NCI-H1105 treated with DMSO at 0.1 percent for 48 hours (cell line): ENCODE measurements around the gene NEU2.
"Not testable (repeated sequence)": the region's sequence is repeated elsewhere in the genome, so short reads cannot be mapped to it uniquely, and the experiment has no call there.

Experiments
- DNase-seq: peaks from one replicate; lab custom pipeline; 2025; lab: John Stamatoyannopoulos, UW

Gene NEU2

DNA sequence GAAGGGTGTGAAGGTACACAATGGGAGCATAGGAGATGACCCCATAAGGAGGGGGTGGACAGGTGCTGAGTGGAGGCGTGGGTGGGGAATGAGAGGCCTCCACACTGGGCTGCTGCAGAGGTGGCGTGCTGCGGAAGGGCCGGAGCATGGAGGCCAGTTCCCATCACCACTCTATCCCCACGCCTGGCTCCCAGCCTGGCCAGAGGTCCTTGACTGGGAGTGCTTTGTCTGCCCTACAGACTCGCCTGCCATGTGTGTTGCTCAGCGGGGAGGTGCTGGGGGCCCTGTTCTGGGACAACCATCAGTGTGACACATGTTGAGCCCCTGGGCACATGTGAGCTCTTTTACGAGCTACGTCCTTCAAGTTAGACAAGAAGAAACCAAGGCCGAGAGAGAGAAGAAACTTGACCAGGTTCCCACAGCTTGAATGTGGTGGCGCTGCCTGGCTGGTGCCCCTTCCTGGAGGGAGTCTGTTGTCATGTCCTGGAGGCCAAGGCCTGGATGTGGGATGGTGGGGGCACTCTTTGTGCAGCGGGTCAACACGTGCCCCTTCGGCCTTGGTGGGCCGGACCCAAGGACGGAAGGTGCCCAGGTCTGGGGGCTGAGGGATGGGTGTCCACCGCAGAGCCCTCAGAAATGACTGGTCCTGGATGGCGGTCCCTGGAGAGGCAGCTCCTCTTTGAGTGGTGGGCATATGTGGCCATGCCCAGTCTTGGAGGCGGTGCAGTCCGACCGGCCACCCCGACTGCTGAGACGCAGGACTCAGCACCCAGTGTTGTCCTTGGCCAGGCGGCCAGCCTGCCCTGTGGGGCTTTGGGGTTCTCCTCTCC is 26.5 kb downstream of the NEU2 start:
- DNase-seq, result no peak

DNA sequence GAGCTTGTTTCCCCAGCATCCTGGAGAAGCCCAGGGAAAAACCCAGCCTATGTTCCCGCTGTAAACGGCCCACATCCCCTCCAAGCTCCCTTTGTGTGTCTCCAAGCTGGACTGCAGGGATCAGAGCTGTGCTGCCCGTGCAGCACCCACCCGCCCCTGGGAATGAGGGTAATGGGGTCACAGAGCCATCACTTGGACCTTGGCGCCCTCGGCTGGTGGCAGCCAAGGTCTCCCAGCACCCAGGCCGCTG is 27.0 kb downstream of the NEU2 start:
- DNase-seq, result no peak

DNA sequence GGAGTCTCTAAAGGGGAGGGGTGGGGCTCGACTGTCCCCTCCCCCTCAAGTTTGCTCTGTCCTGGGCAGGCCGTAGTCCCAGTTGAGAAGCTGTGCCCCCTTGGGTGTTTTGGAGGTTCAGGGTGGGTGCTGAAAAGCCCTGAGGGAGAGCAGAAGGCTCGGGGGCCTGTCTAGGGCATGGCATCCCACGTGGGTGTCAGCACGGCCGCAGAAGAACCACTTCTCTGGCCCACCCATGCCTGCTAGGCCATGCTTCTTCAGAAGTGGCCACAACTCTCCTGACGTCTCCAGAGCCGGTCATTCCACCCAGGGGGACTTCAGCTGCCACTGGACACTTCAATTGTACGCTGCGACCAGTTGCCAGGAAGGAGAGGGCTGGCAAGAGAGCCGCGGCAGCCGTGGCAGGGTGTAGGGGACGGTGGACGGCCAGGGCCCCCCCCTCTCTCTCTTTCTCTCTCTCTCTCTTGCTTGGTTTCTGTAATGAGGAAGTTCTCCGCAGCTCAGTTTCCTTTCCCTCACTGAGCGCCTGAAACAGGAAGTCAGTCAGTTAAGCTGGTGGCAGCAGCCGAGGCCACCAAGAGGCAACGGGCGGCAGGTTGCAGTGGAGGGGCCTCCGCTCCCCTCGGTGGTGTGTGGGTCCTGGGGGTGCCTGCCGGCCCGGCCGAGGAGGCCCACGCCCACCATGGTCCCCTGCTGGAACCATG is 27.5 kb downstream of the NEU2 start, which contains the start of gene INPP5D:
INPP5D (plus strand) TSS at position 546 of the 704 bp plus-strand sequence; CDS start at position 683, 137 bp downstream.
- no peak for DNase-seq

DNA sequence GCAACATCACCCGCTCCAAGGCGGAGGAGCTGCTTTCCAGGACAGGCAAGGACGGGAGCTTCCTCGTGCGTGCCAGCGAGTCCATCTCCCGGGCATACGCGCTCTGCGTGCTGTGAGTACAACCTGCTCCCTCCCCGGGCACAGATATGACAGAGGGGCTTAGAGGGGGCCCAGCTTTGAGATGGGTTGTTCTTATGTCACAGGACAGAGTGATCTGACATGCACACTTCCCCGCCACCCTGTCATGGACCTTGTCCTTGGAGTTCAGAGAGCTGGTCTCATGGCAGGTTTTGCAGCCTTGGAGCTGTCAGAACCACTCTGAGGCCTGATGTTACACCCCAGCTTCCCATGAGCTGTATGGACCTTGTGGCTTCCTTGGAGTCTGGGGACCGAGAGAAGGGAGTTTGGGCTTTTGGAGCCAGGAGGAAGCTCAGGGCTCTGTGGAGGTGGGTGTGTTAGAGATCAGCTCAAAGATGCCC is 28.1 kb downstream of the NEU2 start:
- DNase-seq, result no peak

DNA sequence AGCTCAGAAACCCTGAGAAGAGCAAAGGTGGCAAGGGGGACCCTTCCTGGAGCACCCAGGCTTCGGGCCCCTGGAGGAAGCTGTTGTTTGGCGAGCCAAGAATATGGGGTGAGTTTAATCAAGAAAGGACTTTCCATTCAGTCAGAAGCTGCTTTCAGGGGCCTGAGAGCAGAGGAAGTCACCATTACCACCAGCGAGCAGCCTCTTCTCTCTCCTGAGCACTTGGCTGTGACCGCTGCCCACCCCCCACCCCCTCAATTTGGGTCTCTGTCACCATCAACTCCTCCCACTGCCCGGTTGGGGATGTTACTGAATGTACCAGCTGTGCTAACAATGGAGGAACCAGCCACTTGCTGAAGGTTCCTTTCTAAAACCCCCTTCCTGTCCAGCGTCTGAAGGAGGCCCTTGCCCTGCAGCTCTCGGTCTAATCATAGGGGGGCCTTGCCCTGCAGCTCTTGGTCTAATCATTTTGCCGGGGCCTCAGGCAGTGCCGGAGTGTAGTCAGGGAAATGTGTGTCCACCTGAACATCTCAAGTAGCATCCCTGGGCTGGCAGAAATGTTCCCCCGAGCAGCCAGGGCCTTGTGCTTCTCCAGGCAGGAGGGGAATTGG is 28.6 kb downstream of the NEU2 start:
- no peak for DNase-seq

DNA sequence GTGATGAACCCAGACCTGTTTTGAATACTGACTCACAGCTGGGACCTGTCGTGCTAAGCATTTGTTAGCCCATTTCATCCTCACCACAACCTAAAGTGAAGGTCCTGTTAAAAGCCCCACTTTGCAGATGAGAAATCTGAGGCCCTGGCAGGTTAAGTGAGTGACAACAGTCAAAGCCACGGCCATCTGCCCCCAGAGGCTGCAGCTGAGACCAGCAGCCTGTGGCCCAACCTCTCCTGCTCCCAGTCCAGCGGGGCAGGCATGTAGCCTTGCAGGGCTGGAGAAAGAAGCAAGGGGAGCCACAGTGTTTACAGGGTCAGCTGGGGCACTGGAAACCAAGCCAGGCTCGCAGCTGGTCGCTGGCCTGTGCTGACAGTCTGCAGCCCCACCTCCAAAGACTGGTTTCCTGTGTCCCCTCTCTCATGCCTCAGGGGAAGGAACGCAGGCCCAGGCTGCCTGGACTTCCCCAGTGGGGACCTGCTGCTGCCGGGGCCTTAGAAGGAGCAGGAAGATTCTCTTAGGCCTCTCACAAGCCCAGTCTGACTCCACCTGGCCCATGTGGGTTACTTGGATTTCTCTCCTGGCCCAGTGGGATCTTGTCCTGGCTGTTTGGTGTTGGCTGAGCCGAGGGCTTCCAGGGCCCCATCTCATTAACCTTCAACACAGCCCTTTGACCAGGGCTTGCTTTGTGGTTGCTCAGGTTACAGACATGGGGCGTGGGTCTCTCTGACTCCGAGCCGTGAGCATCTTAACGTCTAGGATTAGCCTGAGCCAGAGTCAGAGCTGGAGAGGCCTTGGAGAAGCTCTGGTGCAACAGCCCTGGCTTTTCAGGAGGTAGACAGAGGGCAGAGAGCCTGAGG is 29.3 kb downstream of the NEU2 start:
- no peak for DNase-seq

DNA sequence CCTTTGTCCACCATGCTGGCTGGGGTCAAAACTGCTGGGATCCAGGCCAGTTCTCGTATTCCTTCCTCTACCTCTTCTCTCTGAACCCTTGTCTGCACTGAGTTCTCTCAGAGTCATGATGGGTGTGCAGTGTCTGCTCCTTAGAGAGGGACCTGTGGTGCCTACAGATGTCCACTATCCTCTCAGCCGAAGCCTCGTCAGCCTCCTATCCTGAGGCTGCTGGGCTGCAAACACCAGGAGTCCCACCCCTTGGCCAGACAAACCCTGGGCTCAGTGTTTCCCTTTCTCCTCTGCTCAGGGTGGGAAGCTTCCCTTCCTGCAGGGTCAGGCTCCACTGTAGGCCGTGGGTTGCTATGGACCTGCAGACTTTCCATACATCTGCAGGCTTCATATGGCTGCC is 30.0 kb downstream of the NEU2 start:
- no peak for DNase-seq

DNA sequence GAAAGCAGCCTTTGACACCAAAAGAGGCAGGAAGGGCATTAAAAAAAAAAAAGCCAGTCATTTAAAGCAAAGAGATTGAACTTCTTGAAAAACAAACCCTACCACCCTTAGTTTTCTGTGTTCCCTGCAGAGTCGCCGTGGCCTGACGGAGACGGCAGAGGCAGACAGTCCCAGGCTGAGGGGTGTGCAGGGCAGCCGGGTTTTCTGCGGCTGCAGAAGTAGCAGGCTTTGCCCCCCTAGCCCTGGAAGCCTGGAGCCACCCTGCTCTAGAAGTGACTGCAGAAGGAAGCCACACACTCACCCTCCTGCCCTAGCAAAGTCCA is 30.4 kb downstream of the NEU2 start:
- DNase-seq, result no peak

DNA sequence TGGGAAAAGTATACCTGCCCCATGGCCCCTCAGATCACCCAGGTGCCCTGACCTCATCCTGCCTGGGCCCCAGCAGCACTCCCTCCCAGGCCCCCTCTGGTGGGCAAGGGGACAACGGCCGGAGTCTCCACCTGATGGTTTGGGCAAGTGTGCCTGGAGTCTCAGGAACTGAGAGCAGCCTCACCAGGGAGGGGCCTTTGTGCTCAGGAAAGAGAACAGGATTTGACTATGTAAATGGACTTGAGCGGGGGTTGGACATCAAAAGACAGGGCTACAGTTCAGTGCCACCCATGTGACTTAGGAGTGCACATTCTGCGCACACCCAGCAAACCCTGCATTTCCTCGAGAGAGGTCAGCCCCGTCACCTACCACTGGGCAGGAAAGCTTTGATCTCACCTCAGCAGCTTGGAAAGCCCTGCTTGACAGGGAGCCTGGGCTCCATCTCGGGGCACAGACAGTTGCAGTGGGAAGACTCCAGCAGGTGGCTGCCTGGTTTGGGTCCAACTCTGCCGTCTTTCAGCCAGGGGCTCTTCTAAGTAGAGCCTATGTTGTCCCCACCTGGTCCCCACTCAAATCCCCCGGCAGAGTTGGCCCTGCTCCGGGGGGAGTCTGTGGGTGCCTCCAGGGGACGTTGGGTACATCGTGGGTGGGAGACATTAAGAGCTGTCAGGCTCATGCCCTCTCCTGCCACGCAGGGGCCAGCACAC is 30.9 kb downstream of the NEU2 start:
- no peak for DNase-seq

DNA sequence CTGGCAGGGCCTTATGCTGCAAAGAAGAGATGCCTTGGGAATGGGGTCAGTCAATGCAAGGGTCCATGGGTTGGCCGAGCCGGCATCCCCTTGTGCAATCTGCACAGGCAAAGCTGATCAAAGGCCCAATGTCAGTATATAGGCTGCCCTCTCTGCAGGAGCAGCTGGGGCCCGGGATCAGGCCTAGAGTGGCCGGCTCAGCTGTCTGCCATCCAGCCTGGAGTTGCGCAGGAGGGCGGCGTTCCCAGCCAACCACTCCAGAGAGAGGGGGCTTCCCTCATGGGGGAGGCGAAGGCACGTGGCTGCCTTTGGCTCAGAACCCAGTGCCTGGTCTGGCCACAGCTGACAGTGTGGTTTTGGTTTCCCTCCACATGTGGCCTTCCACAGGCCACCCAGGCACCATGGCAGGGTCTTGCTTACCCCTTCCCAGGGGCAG is 31.5 kb downstream of the NEU2 start:
- DNase-seq, result no peak

DNA sequence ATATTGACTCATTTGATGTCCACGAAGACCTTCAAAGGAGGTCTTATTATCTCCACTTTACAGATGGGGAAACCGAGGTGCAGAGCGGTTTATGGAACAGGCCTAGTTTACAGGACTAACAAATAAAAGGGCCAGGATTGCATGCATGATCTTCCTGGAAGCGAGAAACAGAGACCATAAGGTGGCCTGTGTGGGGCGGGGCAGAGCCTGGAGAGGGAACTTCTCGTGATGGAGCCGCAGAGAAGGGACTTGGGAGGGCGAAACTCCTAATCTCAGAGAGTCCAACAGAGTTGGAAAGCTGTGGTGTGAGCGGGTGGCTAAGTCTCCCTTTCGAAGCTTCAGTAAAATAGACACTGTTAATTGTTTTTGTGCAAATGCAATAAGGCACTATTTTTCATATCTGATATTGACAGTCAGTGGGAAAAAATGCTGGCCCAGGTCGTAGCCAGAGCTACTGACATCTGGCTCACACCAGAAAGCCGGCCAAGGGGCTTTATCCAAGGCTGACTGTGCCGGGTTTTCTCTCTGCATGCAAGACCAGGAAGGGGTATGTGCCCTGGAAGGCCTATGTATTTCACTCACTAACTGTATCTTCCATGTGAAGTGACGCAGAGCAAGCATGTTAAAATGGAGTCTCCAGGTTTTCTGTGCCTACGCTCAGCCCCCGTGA is 32.2 kb downstream of the NEU2 start:
- DNase-seq, result no peak

DNA sequence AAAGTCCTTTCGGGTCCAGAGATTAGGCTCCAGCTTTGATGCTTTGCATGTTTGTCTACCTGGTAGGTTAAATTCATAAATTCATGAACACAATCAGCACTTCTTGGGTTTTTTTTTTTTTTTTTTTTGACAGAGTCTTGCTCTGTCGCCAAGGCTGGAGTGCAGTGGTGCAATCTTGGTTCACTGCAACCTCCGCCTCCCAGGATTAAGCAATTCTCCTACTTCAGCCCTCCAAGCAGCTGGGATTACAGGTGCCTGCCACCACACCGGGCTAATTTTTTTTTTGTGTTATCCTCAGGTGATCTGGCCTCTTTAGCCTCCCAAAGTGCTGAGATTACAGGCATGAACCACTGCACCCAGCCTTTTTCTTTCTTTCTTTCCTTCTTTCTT is 32.7 kb downstream of the NEU2 start:
- DNase-seq, result not testable (repeated sequence)

DNA sequence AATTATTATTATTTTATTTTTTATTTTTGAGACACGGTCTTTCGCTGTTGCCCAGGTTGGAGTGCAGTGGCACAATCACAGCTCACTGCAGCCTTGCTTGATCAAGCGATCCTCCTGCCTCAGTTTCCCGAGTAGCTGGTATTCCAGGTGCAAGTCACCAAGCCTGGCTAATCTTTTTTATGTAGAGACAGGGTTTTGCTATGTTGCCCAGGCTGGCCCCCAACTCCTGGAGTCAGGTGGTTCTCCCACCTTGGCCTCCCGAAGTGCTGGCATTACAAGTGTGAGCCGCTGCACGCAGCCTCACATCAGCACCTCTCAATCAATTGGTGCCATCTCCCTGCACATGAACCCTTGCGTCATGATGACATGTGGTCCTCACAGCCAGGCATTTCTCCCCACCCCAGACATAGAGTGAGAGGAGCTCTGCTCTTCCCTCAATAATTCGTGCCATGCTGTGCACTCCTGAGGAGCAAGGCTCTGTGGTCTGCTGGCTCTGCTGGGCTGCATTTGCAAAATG is 33.5 kb downstream of the NEU2 start:
- no peak for DNase-seq

DNA sequence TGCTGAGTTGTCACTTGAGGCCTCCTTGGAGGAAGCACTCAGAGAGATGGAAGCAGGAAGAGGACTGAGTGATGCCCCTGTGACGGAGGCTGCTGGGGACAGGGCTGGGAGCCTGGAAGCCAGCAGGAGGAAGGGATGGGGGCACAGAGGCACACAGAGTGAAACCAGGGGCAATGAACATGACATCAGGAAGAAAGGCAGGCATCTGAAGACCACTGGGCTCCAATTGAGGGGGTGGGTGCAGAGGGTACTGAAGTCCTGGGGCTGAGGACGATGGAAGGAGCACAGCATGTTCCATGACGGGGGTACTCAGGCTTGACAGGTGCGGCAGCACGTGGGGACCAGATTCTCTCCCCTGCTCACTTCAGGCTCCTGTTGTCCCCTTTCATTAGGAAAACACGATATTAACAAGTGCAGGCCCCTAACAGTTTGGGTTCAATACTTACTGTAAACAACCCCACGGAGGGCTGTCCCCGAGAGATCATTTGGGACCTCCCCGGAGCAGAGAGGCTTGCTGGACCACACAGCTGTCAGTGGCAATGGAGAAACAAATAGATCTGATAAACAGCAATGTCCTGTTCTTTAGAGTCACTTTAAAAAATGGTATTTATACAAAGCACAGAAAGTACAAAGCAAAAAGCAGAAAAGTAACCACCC is 36.4 kb downstream of the NEU2 start:
- DNase-seq, result no peak

DNA sequence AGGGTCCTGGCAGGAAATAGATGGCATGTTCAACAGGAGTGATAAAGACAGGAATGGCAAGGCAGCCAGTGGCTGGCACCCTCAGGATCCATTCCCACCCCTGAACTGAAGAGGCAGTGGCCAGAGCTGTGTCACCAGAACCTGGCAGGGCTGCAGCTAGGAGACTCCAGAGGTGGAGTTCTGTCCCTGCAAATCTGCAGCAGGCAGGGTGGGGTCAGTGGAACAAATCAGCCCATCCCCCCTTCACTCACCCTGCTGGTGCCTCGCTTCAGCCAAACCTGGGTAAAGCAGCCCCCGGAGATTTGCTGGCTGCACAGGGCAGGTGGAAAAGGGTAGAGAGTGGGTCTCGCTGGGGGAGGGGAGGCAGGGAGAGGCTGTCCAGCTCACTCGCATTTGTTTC is 40.4 kb downstream of the NEU2 start:
- DNase-seq, result no peak

DNA sequence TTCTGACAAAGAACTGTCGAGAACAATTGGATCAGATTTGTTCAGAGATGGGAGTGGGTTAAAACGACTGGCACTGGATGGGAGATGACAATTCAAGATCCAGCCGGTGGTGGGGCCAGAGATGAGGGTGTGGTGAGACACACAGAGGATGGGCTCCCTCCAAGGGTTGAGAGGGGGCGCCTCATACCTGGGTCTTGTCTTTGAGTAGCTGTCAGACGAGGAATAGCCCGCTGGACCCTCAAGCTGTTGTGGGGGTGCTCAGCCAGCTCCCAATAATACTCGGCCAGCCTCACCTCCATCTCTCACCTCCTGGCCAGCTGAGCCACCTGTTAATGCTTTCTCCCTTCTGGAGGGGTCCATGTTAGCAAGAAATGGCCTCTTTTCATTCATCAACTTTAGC is 41.6 kb downstream of the NEU2 start:
- no peak for DNase-seq

DNA sequence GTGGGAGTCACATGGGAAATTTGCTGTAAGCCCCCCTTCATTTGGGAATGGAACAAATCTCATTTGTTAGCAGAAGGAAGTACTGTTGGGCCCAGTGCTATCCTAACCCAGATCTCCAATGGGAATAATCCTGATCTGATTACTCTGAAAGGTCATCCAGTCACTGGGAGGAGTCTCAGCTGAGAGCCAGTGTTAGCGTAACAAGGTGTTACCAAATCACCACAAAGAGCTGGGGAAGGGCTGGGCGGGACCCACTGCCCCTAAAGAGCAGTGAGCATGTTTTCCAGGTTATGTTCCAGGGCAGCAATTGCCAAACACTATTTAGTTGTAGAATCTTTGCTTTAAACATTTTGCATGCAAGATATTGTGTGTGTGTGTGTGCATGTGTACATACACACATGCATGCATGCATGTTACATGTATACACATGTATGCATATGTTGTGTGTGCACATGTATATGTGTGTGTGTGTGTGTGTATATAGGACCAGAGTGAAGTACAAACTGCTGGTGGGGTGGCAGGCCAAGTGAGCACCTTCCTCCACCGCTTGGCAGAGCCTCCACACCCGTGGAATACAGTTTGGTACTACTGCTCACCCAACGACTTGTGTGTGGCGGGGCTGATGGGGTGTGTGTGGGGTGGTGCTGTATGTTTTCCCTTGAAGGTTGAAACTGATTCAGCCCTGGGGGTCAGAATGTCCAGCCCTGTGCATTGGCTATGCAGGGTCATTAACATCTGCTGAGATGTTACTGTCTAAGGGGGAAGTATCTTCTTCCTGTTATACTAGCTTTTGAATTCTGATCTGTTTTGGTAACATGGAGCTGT is 42.9 kb downstream of the NEU2 start:
- no peak for DNase-seq

DNA sequence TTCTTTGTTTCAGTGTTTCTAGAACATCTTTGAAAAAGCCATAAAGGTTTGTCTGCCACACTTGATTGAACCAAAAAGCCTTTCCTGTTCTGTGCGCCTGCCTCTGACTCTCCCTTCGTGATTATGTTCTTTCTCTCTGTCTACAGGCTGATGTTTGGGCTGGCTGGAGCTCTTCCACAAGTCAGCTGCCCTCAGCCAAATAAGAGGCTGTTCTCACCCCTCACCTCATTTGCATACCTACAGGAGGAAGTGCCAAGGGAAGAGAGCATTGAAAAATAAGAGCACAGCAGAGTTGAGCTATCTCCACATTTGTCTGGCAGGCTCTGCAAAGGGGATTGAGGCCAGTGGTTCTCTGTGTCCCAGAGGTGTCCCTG is 43.5 kb downstream of the NEU2 start:
- DNase-seq, result no peak

DNA sequence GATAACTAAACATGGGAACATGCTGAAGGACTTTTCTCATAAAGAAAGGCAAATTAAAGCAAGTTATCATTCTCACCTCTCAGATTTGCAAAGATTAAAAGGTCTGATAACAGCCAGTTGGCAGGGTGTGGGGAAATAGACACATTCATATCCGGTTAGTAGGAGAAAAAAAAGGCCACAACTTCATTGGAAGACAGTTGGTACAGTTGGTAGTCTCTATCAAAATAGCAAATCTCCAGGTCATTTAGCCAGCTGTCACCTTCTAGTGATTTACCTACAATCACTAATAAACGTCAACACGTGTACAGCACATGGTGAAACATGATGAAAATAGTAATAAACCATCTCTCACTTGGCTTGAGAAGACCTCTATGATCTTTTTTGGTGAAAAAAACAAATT is 44.3 kb downstream of the NEU2 start:
- DNase-seq, result no peak

DNA sequence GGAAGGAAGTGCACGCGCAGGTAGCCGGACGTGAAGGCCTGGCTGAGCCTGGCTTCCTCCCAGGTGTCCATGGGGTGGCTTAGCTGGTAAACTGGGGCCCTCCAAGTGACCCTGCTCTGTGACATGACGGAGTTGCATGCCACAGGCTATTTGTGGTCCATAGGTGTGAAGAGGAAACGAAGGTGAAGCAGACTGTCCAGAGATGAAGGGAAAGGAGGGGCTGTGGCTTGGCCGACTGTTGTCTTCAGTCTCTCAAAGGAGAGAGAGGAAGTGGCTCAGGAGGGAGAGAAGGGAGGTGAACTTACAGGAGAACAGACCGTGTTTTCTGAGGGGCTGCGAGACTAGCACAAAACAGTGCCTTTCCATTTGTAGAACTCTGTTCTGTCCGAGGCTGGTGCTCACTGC is 47.0 kb downstream of the NEU2 start:
- no peak for DNase-seq
